ENCODE measurements around the gene STPG3.

- TF ChIP-seq CTCF (optimal IDR thresholded peaks at IDR 0.05 in 1 of 3, IDR thresholded peaks at IDR 0.05 in 1 of 3, conservative IDR thresholded peaks at IDR 0.05 in 1 of 3; ENCODE audit: extremely low read depth in 1 of 3, insufficient read depth in 2 of 3, low read length in 3 of 3) (no peak), EZH2 (IDR thresholded peaks at IDR 0.05; ENCODE audit: low read length) (no peak)
Measured at GRCh38 chr9:137298401-137299202, 47.5 kb downstream of the STPG3 start.
